Endothelial cell of umbilical vein (primary cell): ENCODE data around the gene TNIK. TPM values are rescaled to one million over a fixed set of nuclear protein-coding genes. Genes with fewer than 3 reads are reported as not detected.

ENCODE experiments used
- BruUV-seq: library from RNA; stranded (reverse); fragments of 400-500 nt; replicated peaks from 2 replicates; lab custom pipeline; 2021; lab: Mats Ljungman, UMichigan
- CTCF ChIA-PET: fragments of 300-600, 350-600 bp; sonication (Branson Sonifier 250); formaldehyde crosslinking; loops from one replicate; lab custom pipeline; 2021; ENCODE audit warnings: antibody characterized with exemption, inconsistent platforms; lab: Charles Lee
- POLR2A ChIA-PET: fragments of 300-600, 350-600 bp; sonication (Branson Sonifier 250); formaldehyde crosslinking; loops from one replicate; lab custom pipeline; 2021; ENCODE audit warnings: antibody characterized with exemption, inconsistent platforms; lab: Charles Lee
- DNase-seq: peaks from one replicate; pipeline ENCODE4 v3.0.0-alpha.2; 2011; ENCODE audit warnings: low read depth, low spot score
- FAIRE-seq: peaks from 2 replicates; lab custom pipeline; 2011; peaks lifted over from hg19 to GRCh38; lab: Jason Lieb, UNC
- H2AFZ ChIP-seq: 2 replicates; pipeline ENCODE4 v1.6.0; 2012; ENCODE audit warnings: low read depth, low read length, control low read depth, inconsistent platforms
- H3K27ac ChIP-seq: 2 replicates; pipeline ENCODE4 v1.5.1; 2011; ENCODE audit warnings: low read depth, mild to moderate bottlenecking, control low read depth, low read length, moderate library complexity; ENCODE audit not compliant: insufficient read depth
- H3K27me3 ChIP-seq, 2 experiments: 2 replicates each; pipeline versions ENCODE4 v1.6.0 to v1.6.1; 2011; ENCODE audit warnings: low read length in 2 of 2, mixed read lengths in 1 of 2; ENCODE audit not compliant: control insufficient read depth in 2 of 2, insufficient read depth in 2 of 2
- H3K36me3 ChIP-seq, 2 experiments: 2 replicates in 1 of 2; 3 replicates in 1 of 2; pipeline ENCODE4 v1.5.1; 2011; ENCODE audit warnings: low read length in 2 of 2, mild to moderate bottlenecking in 1 of 2, moderate library complexity in 1 of 2; ENCODE audit not compliant: control insufficient read depth in 2 of 2, insufficient read depth in 2 of 2; ENCODE audit errors: extremely low read depth in 1 of 2
- H3K4me1 ChIP-seq: 3 replicates; pipeline ENCODE4 v1.5.1; 2011; ENCODE audit warnings: mild to moderate bottlenecking, low read length; ENCODE audit not compliant: control insufficient read depth, insufficient read depth; ENCODE audit errors: extremely low read depth
- H3K4me2 ChIP-seq: 2 replicates; pipeline ENCODE4 v1.6.1; 2011; ENCODE audit warnings: low read length, control low read depth, mixed read lengths; ENCODE audit not compliant: insufficient read depth
- H3K4me3 ChIP-seq, 3 experiments: fragments of 200-600 bp in 1 of 3; sonication (generic), shearing (Covaris generic) in 1 of 3; replicated peaks in 1 of 3; 2 replicates each; pipeline ENCODE4 v1.5.1; 2011 to 2016; ENCODE audit warnings: control low read depth in 3 of 3, low read length in 3 of 3, mild to moderate bottlenecking in 2 of 3, inconsistent platforms in 1 of 3, low read depth in 1 of 3, moderate library complexity in 1 of 3; ENCODE audit not compliant: insufficient read depth in 1 of 3
- H3K79me2 ChIP-seq: 2 replicates; pipeline ENCODE4 v1.6.0; 2012; ENCODE audit warnings: low read length, inconsistent platforms; ENCODE audit not compliant: control insufficient read depth, insufficient read depth
- H3K9ac ChIP-seq: replicated peaks from 2 replicates; pipeline ENCODE3; 2011; ENCODE audit warnings: low read length, control low read depth; ENCODE audit not compliant: insufficient read depth; ENCODE audit errors: extremely low read depth
- H3K9me1 ChIP-seq: replicated peaks from 3 replicates; pipeline ENCODE4 v1.6.0; 2011; ENCODE audit warnings: mild to moderate bottlenecking, low read length; ENCODE audit not compliant: control insufficient read depth, insufficient read depth; ENCODE audit errors: extremely low read depth
- H3K9me3 ChIP-seq: replicated peaks from 2 replicates; pipeline ENCODE4 v1.5.1; 2012; ENCODE audit warnings: low read length, inconsistent platforms; ENCODE audit not compliant: control insufficient read depth, insufficient read depth
- H4K20me1 ChIP-seq: replicated peaks from 2 replicates; pipeline ENCODE3; 2011; ENCODE audit warnings: mild to moderate bottlenecking, low read length; ENCODE audit not compliant: control insufficient read depth, insufficient read depth; ENCODE audit errors: extremely low read depth
- CTCF ChIP-seq, 2 donors: IDR thresholded peaks; 1 replicate in 1 of 2; 2 replicates in 1 of 2; pipeline ENCODE4 v1.5.1; 2011; ENCODE audit warnings: low read length in 2 of 2, mild to moderate bottlenecking in 2 of 2, moderate library complexity in 2 of 2, control low read depth in 1 of 2, inconsistent platforms in 1 of 2, low read depth in 1 of 2; ENCODE audit not compliant: insufficient read depth in 1 of 2; ENCODE audit errors: extremely low read depth in 1 of 2
- EZH2 ChIP-seq: IDR thresholded peaks from 2 replicates; pipeline ENCODE4 v1.6.1; 2012; ENCODE audit warnings: borderline replicate concordance, low read depth, mild to moderate bottlenecking, moderate library complexity, low read length, inconsistent platforms; ENCODE audit not compliant: severe bottlenecking
- FOS ChIP-seq: IDR thresholded peaks from 2 replicates; pipeline ENCODE4 v1.6.1; 2011; ENCODE audit warnings: mild to moderate bottlenecking, low read length, moderate library complexity, borderline replicate concordance; ENCODE audit not compliant: insufficient read depth
- GATA2 ChIP-seq: IDR thresholded peaks from 2 replicates; pipeline ENCODE4 v1.7.0; 2011; ENCODE audit warnings: low read depth, mild to moderate bottlenecking, moderate library complexity, mixed read lengths, low read length; ENCODE audit not compliant: insufficient read length, insufficient read depth
- JUN ChIP-seq: IDR thresholded peaks from 2 replicates; pipeline ENCODE4 v1.6.1; 2011; ENCODE audit warnings: borderline replicate concordance, low read depth; ENCODE audit not compliant: insufficient read length, insufficient read depth
- MAX ChIP-seq: IDR thresholded peaks from 2 replicates; pipeline ENCODE4 v1.6.1; 2011; ENCODE audit not compliant: insufficient read depth, insufficient read length
- MYC ChIP-seq: IDR thresholded peaks from one replicate; pipeline ENCODE4 v1.6.1; 2011; ENCODE audit warnings: mild to moderate bottlenecking, low read depth, low read length
- POLR2A ChIP-seq: IDR thresholded peaks from 2 replicates; pipeline ENCODE4 v1.6.1; 2012; ENCODE audit warnings: low read depth, mild to moderate bottlenecking, control low read depth, low read length
- POLR2AphosphoS5 ChIP-seq: IDR thresholded peaks from 2 replicates; pipeline ENCODE4 v1.6.1; 2012; ENCODE audit warnings: low read depth, mild to moderate bottlenecking, control low read depth, low read length, moderate library complexity; ENCODE audit not compliant: insufficient read depth
- dilution Hi-C: fragments of 300-500 bp; cut with MboI; formaldehyde crosslinking; loops from one replicate; pipeline ENCODE4 v1.15.0; 2019; ENCODE audit warnings: low sequenced_read_pairs; ENCODE audit not compliant: extremely low pct_ligation_motif_present
- intact Hi-C: fragments of 100-400 bp; cut with micrococcal nuclease; formaldehyde crosslinking; loops from one replicate; pipeline ENCODE4 v1.10.0; 2022
- polyA plus RNA-seq, 4 experiments: library from polyadenylated mRNA; depleted of rRNA in 3 of 4; stranded (reverse) in 3 of 4; unstranded in 1 of 4; fragments of >200 nt; gene quantifications; 2 replicates each; pipeline versions ENCODE4 v1.2.1 to v1.2.3, GENCODE V29; 2011 to 2012; ENCODE audit warnings: missing spikeins in 1 of 4
- total RNA-seq: library from RNA; stranded (reverse); gene quantifications from 2 replicates; pipeline ENCODE4 v1.2.3, GENCODE V29; 2021

The TNIK gene
- total and polyA plus RNA-seq, 2 donors (not counting 3 experiments of a cell fraction or from before 2014, with no cell fraction given): 10.9 to 39.7 TPM

GRCh38 chr3:171354049-171354705 is 106.0 kb downstream of the TNIK start:
- FAIRE-seq (no peak), DNase-seq (no peak)
- CTCF ChIA-PET: interaction anchor here (1.0 to 1.8 kb wide), 3 partner anchors 11 to 146 kb away, joined by 3 to 5 read pairs (median 4); no protein-coding TSS in a partner anchor
- POLR2A ChIA-PET: no interaction called here
- dilution Hi-C loops: no loop called here
- Histone ChIP-seq H3K27ac (peak overlapping the region; percentile 0), H3K27me3 (no peaks in the 10 kb centered on the region), H3K4me3 (no peak overlapping the region), H3K79me2 (peaks cover 20% of the 10 kb centered on the region), H2AFZ (no peak overlapping the region), H4K20me1 (no peaks in the 10 kb centered on the region), H3K9ac (no peak overlapping the region), H3K36me3 (no peaks in the 10 kb centered on the region), H3K4me1 (peaks cover 66% of the 10 kb centered on the region), H3K4me2 (no peak overlapping the region), H3K9me1 (no peaks in the 10 kb centered on the region), H3K9me3 (no peaks in the 10 kb centered on the region)
- intact Hi-C loops: no loop called here
- no TSS peak for BruUV-seq
- TF ChIP-seq MAX (no peak), POLR2A (no peak), POLR2AphosphoS5 (no peak), GATA2 (no peak), EZH2 (no peak), JUN (no peak), CTCF (IDR thresholded peaks at IDR 0.05; ENCODE audit: extremely low read depth in 1 of 2, insufficient read depth in 1 of 2, low read depth in 1 of 2, low read length in 2 of 2) (no peak), MYC (no peak), FOS (no peak)
